GM23248 (cell line): Measurements from ENCODE around the gene DDX10. TPM values are rescaled to one million over a fixed set of nuclear protein-coding genes. Genes with fewer than 3 reads are reported as not detected.
A peak's percentile ranks its signal among the peaks of the same experiment; 100 is the strongest.

Experiments
- DNase-seq: peaks from one replicate; pipeline ENCODE4 v3.0.0-alpha.2; 2015
- H2AFZ ChIP-seq: fragments of 200-600 bp; sonication (generic); 2 replicates; pipeline ENCODE4 v1.6.1; 2016; ENCODE audit warnings: antibody characterized with exemption
- H3F3A ChIP-seq: fragments of 200-600 bp; sonication (generic); 2 replicates; pipeline ENCODE4 v1.6.1; 2016; ENCODE audit warnings: mild to moderate bottlenecking, antibody characterized with exemption, mixed run types; ENCODE audit not compliant: insufficient read depth
- H3K27ac ChIP-seq: fragments of 200-600 bp; sonication (generic); 2 replicates; pipeline ENCODE4 v1.5.1; 2016; ENCODE audit warnings: mild to moderate bottlenecking
- H3K27me3 ChIP-seq: fragments of 200-600 bp; sonication (generic); replicated peaks from 2 replicates; pipeline ENCODE4 v1.6.1; 2016; ENCODE audit warnings: mild to moderate bottlenecking; ENCODE audit not compliant: insufficient read depth
- H3K36me3 ChIP-seq: fragments of 200-600 bp; sonication (generic); 2 replicates; pipeline ENCODE4 v1.6.1; 2016; ENCODE audit warnings: low read depth, mild to moderate bottlenecking
- H3K4me1 ChIP-seq: fragments of 200-600 bp; sonication (generic); 2 replicates; pipeline ENCODE4 v1.6.1; 2016; ENCODE audit warnings: mild to moderate bottlenecking; ENCODE audit not compliant: insufficient read depth
- H3K4me2 ChIP-seq: fragments of 200-600 bp; sonication (generic); one replicate; pipeline ENCODE4 v1.6.1; 2016; ENCODE audit warnings: mild to moderate bottlenecking; ENCODE audit not compliant: unreplicated experiment
- H3K4me3 ChIP-seq: fragments of 200-600 bp; sonication (generic); 2 replicates; pipeline ENCODE4 v1.5.1; 2016; ENCODE audit warnings: mild to moderate bottlenecking
- H3K79me2 ChIP-seq: fragments of 200-600 bp; sonication (generic); 2 replicates; pipeline ENCODE4 v1.6.1; 2016; ENCODE audit warnings: mild to moderate bottlenecking; ENCODE audit not compliant: insufficient read depth
- H3K9ac ChIP-seq: fragments of 200-600 bp; sonication (generic); 2 replicates; pipeline ENCODE4 v1.6.1; 2016; ENCODE audit warnings: mild to moderate bottlenecking
- H3K9me2 ChIP-seq: fragments of 200-600 bp; sonication (generic); 2 replicates; pipeline ENCODE4 v1.6.1; 2016; ENCODE audit warnings: mixed run types, mild to moderate bottlenecking, moderate library complexity; ENCODE audit not compliant: insufficient read depth
- H3K9me3 ChIP-seq: fragments of 200-600 bp; sonication (generic); one replicate; pipeline ENCODE4 v1.6.1; 2017; ENCODE audit warnings: low read depth
- H4K20me1 ChIP-seq: fragments of 200-600 bp; sonication (generic); 2 replicates; pipeline ENCODE4 v1.6.0; 2016; ENCODE audit not compliant: insufficient read depth
- EZH2 ChIP-seq: fragments of 200-600 bp; sonication (generic); IDR thresholded peaks from 2 replicates; pipeline ENCODE4 v1.6.1; 2018; ENCODE audit warnings: antibody characterized with exemption, mild to moderate bottlenecking; ENCODE audit not compliant: insufficient read depth, poor library complexity, severe bottlenecking
- EZH2phosphoT487 ChIP-seq: fragments of 200-600 bp; sonication (generic); IDR thresholded peaks from 2 replicates; pipeline ENCODE4 v1.6.1; 2018; ENCODE audit warnings: antibody characterized with exemption, moderate library complexity, mild to moderate bottlenecking, low read depth; ENCODE audit not compliant: insufficient read depth
- WGBS, 2 experiments: methylation state at CpG; one replicate each; pipeline ENCODE4 v1.1.6; 2015 to 2017; ENCODE audit warnings: low lambda C conversion rate in 2 of 2, low coverage in 1 of 2; ENCODE audit errors: missing lambda C conversion rate in 2 of 2; 5-methylcytosine and 5-hydroxymethylcytosine counted together
- in situ Hi-C: fragments of 300-500 bp; cut with MboI; formaldehyde crosslinking; loops from 2 replicates; pipeline ENCODE4 v1.15.0; 2020
- polyA plus RNA-seq: library from polyadenylated mRNA; unstranded; fragments of >200 nt; fragmentation: Nextera tagmentation; extraction: Ambion mirVana; gene quantifications from 2 replicates; pipeline ENCODE4 v1.2.1, GENCODE V29; 2016
- total RNA-seq: library from RNA; depleted of rRNA; stranded (reverse); fragments of >200 nt; shearing (Covaris generic); gene quantifications from 2 replicates; pipeline ENCODE4 v1.2.3, GENCODE V29; 2014

Gene DDX10
- total and polyA plus RNA-seq, 2 experiments from 2014 or later, result 23.6 to 31.2 TPM

DNA sequence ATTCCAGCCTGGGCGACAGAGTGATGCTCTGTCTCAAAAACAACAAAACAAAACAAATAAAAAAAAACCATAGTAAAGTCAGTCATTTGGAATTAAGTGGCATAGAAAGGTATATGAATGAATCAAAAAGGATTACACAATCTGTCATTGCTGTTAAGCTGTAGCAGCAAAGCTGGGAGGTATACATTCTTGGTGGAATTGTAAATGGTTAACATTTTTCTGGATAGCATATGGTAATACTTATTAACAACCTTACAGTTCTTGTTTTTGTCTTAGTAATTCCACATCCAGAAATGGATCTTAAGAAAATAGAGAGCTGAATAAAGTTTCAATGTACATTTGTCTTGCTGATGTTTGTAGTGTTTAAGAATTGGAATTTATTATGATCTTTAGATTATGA is 30.0 kb downstream of the DDX10 start:
- WGBS, 2 experiments, result 86 to 93% methylated on average over 1 of the region's 1 CpG
- Histone ChIP-seq H2AFZ (no peak overlapping the region), H3F3A (peaks cover 13% of the 10 kb centered on the region; the same call in 1 of the 2 replicates), H3K9me3 (no peaks in the 10 kb centered on the region), H3K9ac (no peak overlapping the region), H3K79me2 (no peaks in the 10 kb centered on the region), H3K4me3 (no peak overlapping the region), H3K4me2 (no peak overlapping the region), H3K27me3 (no peaks in the 10 kb centered on the region), H3K27ac (0 out of 2 replicates have a peak overlapping the region, but pooled peaks have one; percentile 29), H4K20me1 (no peaks in the 10 kb centered on the region), H3K36me3 (peaks cover 16% of the 10 kb centered on the region; the same call in 1 of the 2 replicates), H3K9me2 (no peaks in the 10 kb centered on the region), H3K4me1 (peaks cover 27% of the 10 kb centered on the region)
- in situ Hi-C loops, result no loop called here
- no peak for DNase-seq
- TF ChIP-seq EZH2phosphoT487 (no peak), EZH2 (no peak)

GRCh38 chr11:108697872-108698473 is 33.1 kb downstream of the DDX10 start:
- no peaks in the 10 kb centered on the region for H3K27me3 ChIP-seq
- H3K4me1 ChIP-seq, result peaks cover 27% of the 10 kb centered on the region
- no peak overlapping the region for H3K9ac ChIP-seq
- peaks cover 6% of the 10 kb centered on the region for H3K36me3 ChIP-seq
- H3K79me2 ChIP-seq, result no peaks in the 10 kb centered on the region
- H3F3A ChIP-seq, result peaks cover 13% of the 10 kb centered on the region; the same call in 1 of the 2 replicates
- no peaks in the 10 kb centered on the region for H4K20me1 ChIP-seq
- in situ Hi-C loops, result no loop called here
- H3K9me3 ChIP-seq, result no peaks in the 10 kb centered on the region
- H3K4me2 ChIP-seq, result no peak overlapping the region
- 91 to 93% methylated on average over 3 of the region's 3 CpGs for WGBS, 2 experiments
- no peaks in the 10 kb centered on the region for H3K9me2 ChIP-seq
- H2AFZ ChIP-seq, result 0 out of 2 replicates have a peak overlapping the region, but pooled peaks have one; percentile 22
- TF ChIP-seq EZH2phosphoT487 (no peak), EZH2 (no peak)
- no peak overlapping the region for H3K27ac ChIP-seq
- H3K4me3 ChIP-seq, result no peak overlapping the region
- peak; percentile 85 for DNase-seq

GRCh38 chr11:108698844-108699642 is 34.2 kb downstream of the DDX10 start:
- no peak overlapping the region for H3K9ac ChIP-seq
- no peak overlapping the region for H3K4me3 ChIP-seq
- no peak overlapping the region for H3K4me2 ChIP-seq
- H3F3A ChIP-seq, result peaks cover 7% of the 10 kb centered on the region; the same call in 1 of the 2 replicates
- H3K36me3 ChIP-seq, result no peaks in the 10 kb centered on the region; the same call in none of the 2 replicates
- H3K4me1 ChIP-seq, result peaks cover 20% of the 10 kb centered on the region
- no peak overlapping the region for H2AFZ ChIP-seq
- no peaks in the 10 kb centered on the region for H3K9me3 ChIP-seq
- H3K79me2 ChIP-seq, result no peaks in the 10 kb centered on the region
- WGBS, 2 experiments, result 84 to 86% methylated on average over 4 of the region's 4 CpGs
- in situ Hi-C loops, result no loop called here
- no peaks in the 10 kb centered on the region for H3K9me2 ChIP-seq
- H3K27ac ChIP-seq, result no peak overlapping the region
- TF ChIP-seq EZH2phosphoT487 (no peak), EZH2 (no peak)
- peak; percentile 51 for DNase-seq
- H3K27me3 ChIP-seq, result no peaks in the 10 kb centered on the region
- no peaks in the 10 kb centered on the region for H4K20me1 ChIP-seq

DNA sequence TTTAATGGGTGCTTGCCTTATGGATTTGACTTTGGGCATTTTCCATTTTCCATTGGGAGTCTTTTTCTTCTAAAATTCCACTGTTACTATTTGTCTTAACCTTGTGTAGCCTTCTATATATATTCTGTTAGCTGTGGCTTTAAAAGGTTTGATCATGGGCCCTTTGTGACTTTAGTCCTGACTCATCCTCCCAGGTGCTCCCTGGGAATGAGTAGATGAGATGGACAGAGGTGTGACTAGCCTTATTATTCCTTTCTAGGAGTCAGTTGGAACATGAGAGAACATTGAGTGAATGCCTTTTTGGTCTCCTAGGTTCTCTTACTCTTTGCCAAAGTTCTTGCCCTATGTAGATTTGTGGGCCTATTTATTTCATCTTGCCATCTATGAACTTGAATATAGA is 39.0 kb downstream of the DDX10 start:
- TF ChIP-seq EZH2phosphoT487, result no peak
- no peak for TF ChIP-seq EZH2
- Histone ChIP-seq H2AFZ (no peak overlapping the region), H3K4me3 (no peak overlapping the region), H3K27ac (no peak overlapping the region), H3K9me3 (no peaks in the 10 kb centered on the region), H3K79me2 (no peaks in the 10 kb centered on the region), H3K27me3 (no peaks in the 10 kb centered on the region), H3F3A (no peaks in the 10 kb centered on the region), H3K36me3 (peaks cover 27% of the 10 kb centered on the region), H3K9ac (no peak overlapping the region), H3K4me1 (peaks cover 4% of the 10 kb centered on the region), H3K9me2 (no peaks in the 10 kb centered on the region), H4K20me1 (no peaks in the 10 kb centered on the region), H3K4me2 (no peak overlapping the region)
- DNase-seq, result no peak
- in situ Hi-C loops, result loop anchor here (25.0 kb wide), 2 partner anchors 983 to 1233 kb away; no protein-coding TSS in a partner anchor
